Breast epithelium (tissue), 4 donors: ENCODE measurements around the gene STOML3. TPM values are rescaled to one million over a fixed set of nuclear protein-coding genes. Genes with fewer than 3 reads are reported as not detected.

Experiments used
- DNase-seq, 2 donors: peaks; one replicate each; pipeline ENCODE4 v3.0.0-alpha.2; 2019; ENCODE audit warnings: low spot score in 2 of 2
- H3K27ac ChIP-seq, 2 donors: fragments of 200-600 bp; sonication (generic) in 1 of 2; one replicate each; pipeline ENCODE4 v1.5.1; 2016 to 2019; ENCODE audit warnings: mild to moderate bottlenecking in 1 of 2
- H3K27me3 ChIP-seq, 2 donors: fragments of 200-600 bp; sonication (generic) in 1 of 2; one replicate each; pipeline versions ENCODE4 v1.5.1 to v1.6.0; 2017 to 2019; ENCODE audit warnings: control low read depth in 1 of 2, mild to moderate bottlenecking in 1 of 2
- H3K36me3 ChIP-seq: fragments of 200-600 bp; one replicate; pipeline ENCODE4 v1.5.1; 2019
- H3K4me1 ChIP-seq, 2 donors: fragments of 200-600 bp; sonication (generic); one replicate each; pipeline ENCODE4 v1.5.1; 2016 to 2019; ENCODE audit warnings: control low read depth in 1 of 2
- H3K4me3 ChIP-seq, 3 donors: fragments of 200-600 bp; sonication (generic); 1 replicate in 2 of 3; 2 replicates in 1 of 3; pipeline ENCODE4 v1.5.1; 2016 to 2019; ENCODE audit warnings: mild to moderate bottlenecking in 3 of 3, moderate library complexity in 2 of 3
- H3K9me3 ChIP-seq, 2 donors: fragments of 200-600 bp; sonication (generic) in 1 of 2; one replicate each; pipeline ENCODE4 v1.5.1; 2016 to 2019; ENCODE audit warnings: control low read depth in 1 of 2
- CTCF ChIP-seq, 3 donors: fragments of 450-650 bp; IDR thresholded peaks; one replicate each; pipeline ENCODE4 v1.5.1; 2016 to 2017; ENCODE audit warnings: antibody characterized with exemption in 3 of 3, mild to moderate bottlenecking in 3 of 3, moderate library complexity in 3 of 3
- POLR2A ChIP-seq: fragments of 450-650 bp; IDR thresholded peaks from one replicate; pipeline ENCODE4 v1.6.1; 2016; ENCODE audit warnings: antibody characterized with exemption, mild to moderate bottlenecking, moderate library complexity
- POLR2AphosphoS5 ChIP-seq, 3 donors: sonication (generic); formaldehyde crosslinking; IDR thresholded peaks; one replicate each; pipeline ENCODE4 v1.6.1; 2017; ENCODE audit warnings: antibody characterized with exemption in 3 of 3
- intact Hi-C: fragments of 100-400 bp; cut with DNase I; formaldehyde crosslinking; loops from one replicate; pipeline ENCODE4 v1.15.1; 2023; ENCODE audit warnings: low total_unique reads
- total RNA-seq, 3 donors: library from RNA; depleted of rRNA; stranded (reverse); fragments of >200 nt; gene quantifications; one replicate each; pipeline ENCODE4 v1.1.0, GENCODE V29; 2016

STOML3 gene
- total RNA-seq, 3 donors from 2014 or later: not detected

DNA sequence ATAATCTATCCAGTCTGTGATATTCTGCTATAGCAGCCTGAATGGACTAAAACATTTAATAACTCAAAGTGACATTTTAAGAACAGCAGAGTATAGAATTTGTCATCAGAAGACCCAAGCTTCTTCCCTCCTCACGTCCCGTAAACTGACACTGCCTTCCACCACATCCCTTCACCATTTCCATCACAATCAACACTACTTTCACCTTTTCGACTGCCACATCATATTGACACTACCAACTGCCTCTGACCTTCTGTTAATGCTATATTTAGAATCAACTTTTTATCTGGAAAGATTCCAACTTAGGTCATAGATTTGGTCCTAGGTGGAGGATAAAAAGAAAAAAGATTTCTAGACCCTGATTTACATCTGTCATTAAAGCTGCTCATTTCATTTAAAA, 39.6 kb downstream of the STOML3 start:
- TF ChIP-seq CTCF (IDR thresholded peaks at IDR 0.05) (no peak), POLR2A (no peak), POLR2AphosphoS5 (IDR thresholded peaks at IDR 0.05) (no peak)
- intact Hi-C loops: no loop called here

DNA sequence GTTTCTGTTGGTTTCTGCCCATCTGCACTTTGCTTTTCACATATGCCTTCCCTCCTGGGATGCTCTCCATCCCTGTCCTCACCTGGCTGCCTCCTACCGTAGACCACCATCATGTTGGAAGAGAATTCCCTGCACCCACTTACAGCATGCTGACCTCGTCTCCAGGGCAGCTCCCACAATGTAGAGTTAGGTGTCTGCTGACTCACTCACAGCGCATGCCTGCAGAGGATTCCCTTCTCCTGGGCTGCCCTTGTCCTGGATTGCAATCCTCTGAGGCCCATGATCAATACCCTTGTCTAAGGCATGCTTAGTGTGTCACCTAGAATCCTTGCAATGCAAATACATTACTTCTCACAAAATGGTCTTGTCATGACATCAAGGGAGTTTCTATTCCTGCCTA, 43.6 kb downstream of the STOML3 start:
- Histone ChIP-seq H3K27ac (no peak overlapping the region), H3K4me1 (no peaks in the 10 kb centered on the region), H3K4me3 (no peak overlapping the region), H3K27me3 (no peaks in the 10 kb centered on the region), H3K9me3 (no peaks in the 10 kb centered on the region), H3K36me3 (no peaks in the 10 kb centered on the region)
- no peak for DNase-seq
- intact Hi-C loops: no loop called here
- TF ChIP-seq CTCF (IDR thresholded peaks at IDR 0.05): no peak
- no peak for TF ChIP-seq POLR2A
- no peak for TF ChIP-seq POLR2AphosphoS5 (IDR thresholded peaks at IDR 0.05)

More for the DNA sequence above, 39.6 kb downstream of the STOML3 start:
- no peak overlapping the region for H3K4me3 ChIP-seq
- DNase-seq: no peak
- H3K27me3 ChIP-seq: no peaks in the 10 kb centered on the region
- H3K36me3 ChIP-seq: no peaks in the 10 kb centered on the region
- no peaks in the 10 kb centered on the region for H3K9me3 ChIP-seq
- H3K27ac ChIP-seq: no peak overlapping the region
- H3K4me1 ChIP-seq: no peaks in the 10 kb centered on the region

GRCh38 chr13:38944219-38944618, 46.4 kb downstream of the STOML3 start:
- H3K27ac ChIP-seq: no peak overlapping the region
- no peaks in the 10 kb centered on the region for H3K36me3 ChIP-seq
- TF ChIP-seq CTCF (IDR thresholded peaks at IDR 0.05): no peak
- no peak for TF ChIP-seq POLR2A
- no peak for TF ChIP-seq POLR2AphosphoS5 (IDR thresholded peaks at IDR 0.05)
- H3K4me1 ChIP-seq: no peaks in the 10 kb centered on the region
- no peaks in the 10 kb centered on the region for H3K27me3 ChIP-seq
- intact Hi-C loops: no loop called here
- no peaks in the 10 kb centered on the region for H3K9me3 ChIP-seq
- DNase-seq: no peak
- H3K4me3 ChIP-seq: no peak overlapping the region

DNA sequence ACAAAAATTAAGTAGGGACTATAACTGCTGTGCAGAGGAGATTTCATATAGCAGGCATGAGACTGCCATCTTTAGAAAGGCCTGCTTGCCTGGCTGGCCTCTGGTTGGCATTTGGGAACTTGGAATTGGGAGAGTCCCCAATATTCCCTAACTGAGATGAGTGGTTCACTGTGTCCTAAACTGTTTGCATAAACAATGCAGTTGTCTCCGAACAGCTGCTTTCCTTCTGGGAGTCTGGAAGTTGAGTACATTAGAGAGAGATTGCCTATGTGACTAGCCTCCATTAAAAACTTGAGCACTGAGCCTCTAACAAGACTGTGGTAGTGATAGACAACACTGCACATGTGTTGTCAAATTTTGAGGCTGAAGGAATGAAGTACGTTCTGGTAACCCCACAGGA, 47.4 kb downstream of the STOML3 start:
- Histone ChIP-seq H3K27me3 (no peaks in the 10 kb centered on the region), H3K27ac (no peak overlapping the region), H3K9me3 (no peaks in the 10 kb centered on the region), H3K4me1 (no peaks in the 10 kb centered on the region), H3K4me3 (no peak overlapping the region), H3K36me3 (no peaks in the 10 kb centered on the region)
- intact Hi-C loops: no loop called here
- TF ChIP-seq POLR2A (no peak), POLR2AphosphoS5 (IDR thresholded peaks at IDR 0.05) (no peak), CTCF (IDR thresholded peaks at IDR 0.05) (no peak)
- no peak for DNase-seq

- no peak for DNase-seq
- no peaks in the 10 kb centered on the region for H3K27me3 ChIP-seq
- H3K27ac ChIP-seq: no peak overlapping the region
- H3K4me1 ChIP-seq: no peaks in the 10 kb centered on the region
- no peaks in the 10 kb centered on the region for H3K36me3 ChIP-seq
- TF ChIP-seq POLR2AphosphoS5 (IDR thresholded peaks at IDR 0.05) (no peak), POLR2A (no peak), CTCF (IDR thresholded peaks at IDR 0.05) (no peak)
- H3K9me3 ChIP-seq: no peaks in the 10 kb centered on the region
- no peak overlapping the region for H3K4me3 ChIP-seq
- intact Hi-C loops: no loop called here
Measured at GRCh38 chr13:38941353-38941945, 49.2 kb downstream of the STOML3 start.
